Amygdala (tissue), 56 donors: Measurements from ENCODE around the gene DUSP23.

ENCODE experiments used
- DNase-seq, 56 donors: peaks; one replicate each; lab custom pipeline; 2025; lab: John Stamatoyannopoulos, UW

The DUSP23 gene

GRCh38 chr1:159780583-159781582 is at the start of gene DUSP23:
TSS of gene DUSP23 (plus strand) at chr1:159780962. CDS start at chr1:159781101, 139 bp downstream.
- peak; percentile 45 to 97 (median 93) for DNase-seq

DNA sequence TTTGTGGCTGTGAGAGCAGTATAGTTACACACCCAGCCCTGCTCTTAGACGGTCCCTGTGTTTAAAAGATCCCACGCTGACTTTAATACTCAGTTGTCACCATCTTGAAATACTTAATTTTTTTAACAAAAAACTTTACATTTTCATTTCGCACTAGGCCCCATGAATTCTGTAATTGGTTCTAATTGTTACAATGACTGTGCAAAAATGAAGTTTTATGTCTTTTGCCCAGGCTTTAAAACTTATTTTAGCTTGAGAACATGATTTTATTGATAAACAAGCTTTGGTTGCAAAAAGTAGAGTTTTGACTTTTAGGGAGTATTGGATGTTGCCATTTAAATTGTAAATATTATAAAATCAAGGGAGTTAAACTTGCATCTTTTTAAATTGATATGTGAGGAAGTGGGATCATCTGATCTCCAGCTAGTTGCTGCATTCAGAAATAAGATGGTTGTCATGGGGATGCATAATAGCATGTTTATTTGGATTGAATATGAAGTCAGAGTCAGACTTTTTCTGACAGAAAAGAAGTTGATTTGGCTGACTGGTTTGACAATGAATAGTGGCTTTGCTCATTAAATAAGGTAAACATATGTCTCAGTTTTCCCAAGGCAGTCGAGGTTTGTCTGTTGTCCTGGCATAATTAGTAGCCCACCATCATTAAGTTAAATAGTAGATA is 43.4 kb upstream of the DUSP23 start:
- no peak for DNase-seq

DNA sequence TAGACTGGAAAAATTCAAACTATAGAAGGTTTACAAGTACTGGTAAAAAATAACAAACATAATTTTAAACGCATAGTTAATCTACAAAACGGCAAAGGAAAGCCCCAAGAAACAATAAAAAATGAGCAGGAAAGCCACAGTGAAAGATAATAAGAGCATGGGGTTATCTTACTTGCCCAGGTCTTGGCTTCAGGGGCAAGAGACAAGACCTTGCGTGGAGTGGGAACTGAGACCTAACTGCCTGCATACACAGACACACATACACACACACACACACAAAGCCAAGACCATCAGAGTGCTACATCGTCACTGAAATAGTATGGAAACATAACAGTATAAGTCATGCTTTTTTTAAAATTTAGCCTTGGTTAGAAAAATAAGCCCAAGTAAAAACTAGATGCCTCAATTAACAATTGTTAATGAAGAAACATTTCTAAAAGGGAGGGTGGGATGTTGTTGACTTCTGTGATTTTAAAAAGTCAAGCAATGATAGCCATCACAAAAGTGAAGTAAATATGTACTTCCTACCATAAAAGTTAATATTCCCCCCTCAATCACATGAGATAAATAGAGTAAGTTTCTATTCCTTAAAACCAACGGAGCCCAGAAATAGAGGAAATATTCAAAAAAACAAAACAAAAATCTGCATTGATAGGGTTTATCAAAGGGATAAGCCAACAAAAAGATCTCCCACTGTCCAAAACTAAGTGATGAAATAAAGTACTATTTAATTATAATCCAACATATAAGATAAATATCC is 36.9 kb upstream of the DUSP23 start:
- DNase-seq = no peak

DNA sequence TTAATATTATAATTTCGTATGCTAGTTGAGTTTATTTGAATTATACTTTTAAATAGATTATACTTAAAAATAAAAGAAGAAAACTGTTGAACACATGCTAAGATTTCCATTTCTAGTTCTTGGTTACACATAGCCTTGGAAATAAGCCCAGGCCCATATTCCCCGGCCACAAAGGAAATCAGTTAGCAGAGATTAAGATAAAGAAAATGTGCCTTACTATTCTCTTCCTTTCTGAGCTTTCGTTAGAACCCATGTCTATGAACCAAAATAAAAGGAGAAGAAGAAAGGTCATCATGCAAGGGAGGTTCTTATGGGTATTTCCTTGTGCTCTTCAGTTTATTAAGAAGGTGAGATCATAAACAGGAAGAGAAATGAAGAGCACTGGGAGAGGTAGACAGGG is 34.1 kb upstream of the DUSP23 start:
- DNase-seq = no peak

GRCh38 chr1:159748370-159748769 is 32.4 kb upstream of the DUSP23 start:
- DNase-seq = no peak

DNA sequence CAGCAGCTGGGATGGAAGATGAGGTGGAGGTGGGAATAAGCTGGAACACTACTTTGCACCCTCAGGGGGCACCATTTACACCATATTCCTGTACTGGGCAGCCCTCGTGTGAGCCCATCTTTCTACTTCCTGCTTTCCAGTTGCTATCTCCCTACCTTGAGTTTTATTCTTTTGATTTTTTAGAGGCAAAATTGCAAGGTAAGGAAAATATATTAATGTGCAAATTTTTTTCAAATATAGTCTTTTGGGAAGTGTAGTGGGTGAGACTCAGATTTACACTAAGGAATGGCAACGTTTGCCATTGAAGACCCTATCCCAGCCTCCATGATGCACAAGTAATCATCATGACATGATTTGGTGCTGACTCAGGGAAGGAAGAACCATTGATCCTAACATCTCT is 31.1 kb upstream of the DUSP23 start:
- no peak for DNase-seq

GRCh38 chr1:159750621-159751020 is 30.1 kb upstream of the DUSP23 start:
- DNase-seq = no peak

DNA sequence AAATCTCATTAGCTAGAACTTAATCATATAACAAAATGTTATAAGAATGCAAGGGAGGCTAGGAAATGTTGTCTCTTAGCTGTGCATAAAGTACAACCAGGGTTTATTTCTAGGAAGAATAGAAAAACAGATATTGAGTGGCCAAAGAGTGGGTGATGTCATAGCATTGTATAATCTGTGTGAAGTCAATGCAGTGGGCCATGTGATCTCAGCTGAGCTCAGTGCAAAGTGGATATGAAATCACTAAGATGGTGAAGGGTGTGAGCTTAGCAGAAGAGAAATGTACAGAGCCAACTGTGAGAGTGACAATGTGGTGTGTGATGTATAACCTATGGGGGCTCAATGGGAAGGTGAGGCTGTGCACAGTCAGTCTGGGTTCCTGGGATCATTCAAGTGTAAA is 29.7 kb upstream of the DUSP23 start:
- DNase-seq = no peak

DNA sequence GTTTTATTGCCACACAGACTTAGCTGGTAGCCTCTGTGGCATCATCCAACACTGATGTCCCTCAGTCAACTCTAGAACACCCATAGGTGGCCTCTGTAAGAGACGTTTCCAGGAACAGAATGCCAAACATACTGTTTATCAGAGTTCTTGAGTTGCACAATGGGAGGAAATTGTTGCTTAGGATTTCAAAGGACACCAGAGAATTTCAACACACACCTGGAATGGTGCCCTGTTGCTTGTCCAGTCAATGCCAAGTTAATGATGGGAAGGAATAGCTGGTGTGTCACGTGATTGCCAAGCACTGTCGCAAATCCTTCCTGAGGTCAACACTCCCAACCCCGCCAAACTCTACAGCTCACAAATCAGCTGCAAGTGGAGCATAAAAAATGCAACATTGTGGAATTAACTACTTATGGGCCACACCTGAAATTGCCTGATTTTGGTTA is 28.6 kb upstream of the DUSP23 start:
- no peak for DNase-seq

DNA sequence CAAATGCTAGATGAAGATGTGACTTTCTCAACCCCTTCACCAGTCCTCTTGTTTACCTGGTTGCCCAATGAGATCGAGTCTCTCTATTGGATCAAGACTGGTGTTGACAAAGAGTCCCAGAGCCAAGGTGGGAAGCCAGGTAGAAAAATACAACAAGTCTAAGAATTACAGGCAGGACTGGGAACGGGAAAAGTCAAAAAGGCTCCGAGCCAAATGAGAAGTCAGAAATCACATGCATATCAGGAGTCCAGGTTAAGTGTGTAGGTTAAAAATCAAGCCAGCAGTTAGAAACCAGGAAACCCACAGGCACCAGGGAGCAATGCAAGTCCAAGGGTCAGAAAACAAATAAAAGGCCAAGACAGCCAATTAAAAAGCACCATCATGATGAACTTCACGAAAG is 27.4 kb upstream of the DUSP23 start:
- no peak for DNase-seq

DNA sequence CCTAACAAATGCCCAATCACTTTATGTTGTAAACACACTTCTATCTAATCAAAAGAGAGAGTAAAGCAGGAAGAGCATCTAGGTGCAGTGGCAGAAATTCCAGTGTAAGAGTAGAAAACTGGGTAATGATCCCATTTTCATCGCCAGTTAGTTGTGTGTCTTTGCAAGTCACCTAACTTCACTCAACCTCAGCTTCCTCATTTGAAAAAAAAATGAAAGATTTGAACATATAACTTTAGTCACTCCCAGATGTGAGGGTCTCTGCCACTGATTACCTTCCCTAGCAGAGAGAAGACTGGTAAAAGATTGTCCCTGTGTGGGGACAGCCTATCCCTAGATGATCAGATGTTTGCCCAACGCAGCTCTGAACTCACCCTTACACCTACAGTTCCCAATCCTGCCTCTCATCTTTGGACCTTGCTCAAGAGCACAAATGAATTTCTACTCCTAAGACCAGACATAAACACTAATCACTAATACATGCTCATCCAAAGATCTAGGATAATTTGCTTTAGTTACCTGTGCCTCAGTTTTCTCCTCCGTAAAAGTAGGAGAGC is 25.2 kb upstream of the DUSP23 start:
- DNase-seq = no peak

DNA sequence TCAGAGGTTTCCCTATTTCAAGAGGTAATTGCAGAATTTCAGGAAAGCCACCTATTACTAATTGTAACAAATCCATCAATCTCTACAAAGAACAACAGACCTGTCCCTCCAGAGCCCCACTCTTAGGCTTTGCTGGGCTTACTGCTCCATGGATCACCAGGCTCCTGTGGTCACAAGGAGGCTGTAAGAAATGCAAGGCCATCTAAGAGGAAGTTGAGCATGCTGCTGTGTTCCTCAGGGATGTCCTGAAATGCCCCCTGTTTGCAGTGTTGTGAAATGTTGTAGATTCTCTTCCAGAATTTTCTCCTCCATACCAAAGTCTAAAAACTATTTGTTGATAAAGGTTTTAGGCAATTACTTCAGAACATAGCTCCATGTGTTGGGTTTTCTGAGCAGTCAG is 24.4 kb upstream of the DUSP23 start:
- DNase-seq = no peak

DNA sequence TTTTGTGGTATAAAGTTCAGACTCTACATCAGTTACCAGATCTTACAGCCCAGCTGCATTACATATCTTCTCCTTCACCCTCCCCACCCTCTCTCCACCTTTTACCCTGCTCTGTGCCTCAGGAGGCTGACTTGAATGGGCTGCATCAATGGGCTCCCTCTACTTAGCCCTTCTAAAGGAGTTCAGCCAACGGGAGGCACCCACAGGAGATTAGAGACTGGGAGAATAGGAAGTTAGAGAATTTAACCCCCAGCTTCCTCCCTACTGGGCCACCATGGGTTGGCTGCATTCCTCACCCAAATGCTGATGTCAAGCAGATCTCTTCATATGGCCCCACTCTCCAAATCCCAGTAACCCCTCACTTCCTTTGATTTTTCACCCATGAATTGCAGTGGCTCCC is 17.1 kb upstream of the DUSP23 start:
- DNase-seq = no peak

DNA sequence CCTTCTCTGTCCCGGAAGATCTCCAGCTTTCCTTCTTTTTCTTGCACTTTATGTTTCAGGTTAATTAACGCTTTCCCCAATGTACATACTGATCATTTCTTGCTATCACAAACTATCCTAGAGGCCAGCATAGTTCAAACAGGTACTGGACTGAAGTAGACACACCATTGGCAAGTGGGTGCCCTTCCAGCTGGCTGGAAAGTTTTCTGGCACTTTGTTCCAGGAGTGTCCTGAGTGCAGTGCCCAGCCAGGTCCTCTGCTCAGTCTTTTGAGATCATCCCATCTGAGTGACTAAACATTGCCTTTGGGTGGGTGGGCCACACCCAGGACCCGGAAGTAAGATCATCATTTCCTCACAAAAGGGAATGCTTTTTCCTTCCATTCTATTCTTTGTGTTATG is 15.0 kb upstream of the DUSP23 start:
- DNase-seq = no peak

DNA sequence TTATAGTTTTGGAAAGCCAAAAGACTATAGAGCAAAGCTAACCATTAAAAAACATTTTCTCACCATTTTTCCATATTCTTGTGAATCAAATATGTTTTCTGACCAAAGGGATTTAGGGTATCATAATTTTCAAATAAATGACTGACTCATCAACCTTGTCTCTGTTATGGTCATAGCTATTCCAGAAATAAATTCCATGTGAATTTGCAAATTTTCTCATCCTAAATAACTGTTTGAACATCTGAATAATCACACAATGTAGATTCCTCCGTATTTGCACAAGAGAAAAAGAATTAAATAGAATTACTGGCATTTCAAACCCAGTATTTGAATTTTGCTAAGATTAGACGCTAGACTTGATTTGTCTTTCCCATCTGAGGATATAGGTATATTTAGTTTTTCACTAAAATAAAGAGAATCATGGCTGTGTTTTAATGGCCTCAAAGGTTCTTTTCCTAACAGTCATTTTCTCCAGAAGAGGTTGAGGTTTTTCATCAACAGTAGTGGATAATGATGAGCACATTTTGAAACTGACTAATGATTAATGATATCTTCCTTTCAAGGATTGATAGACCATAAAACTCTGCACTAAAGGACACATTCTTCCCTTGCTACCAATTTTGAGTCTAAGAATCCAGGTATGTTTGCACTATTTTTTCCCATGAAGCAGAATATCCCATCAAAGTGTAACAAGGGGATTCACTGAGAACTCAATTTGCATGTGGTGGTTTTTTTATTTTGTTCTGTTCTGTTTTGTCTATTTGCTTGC is 9.5 kb upstream of the DUSP23 start:
- no peak for DNase-seq

DNA sequence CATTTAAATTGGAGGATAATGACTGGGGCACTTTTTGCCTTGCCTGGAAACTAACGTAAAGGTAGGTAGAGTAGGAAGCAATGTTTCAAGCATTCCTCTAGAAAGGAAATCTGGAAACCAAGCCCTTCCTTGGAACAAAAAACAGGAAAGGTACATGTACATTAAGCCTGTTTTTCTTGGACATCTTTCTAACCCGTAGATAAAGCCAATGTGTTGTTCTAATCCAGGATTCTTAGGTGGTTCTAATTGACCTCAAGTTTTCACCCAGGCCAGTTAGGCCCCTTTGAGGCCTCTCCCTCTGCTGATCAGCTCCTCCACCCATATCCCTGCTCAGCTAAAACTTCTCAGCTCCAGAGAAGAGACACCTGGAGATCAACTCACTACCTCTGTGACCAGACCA is 6.3 kb upstream of the DUSP23 start:
- DNase-seq = no peak

DNA sequence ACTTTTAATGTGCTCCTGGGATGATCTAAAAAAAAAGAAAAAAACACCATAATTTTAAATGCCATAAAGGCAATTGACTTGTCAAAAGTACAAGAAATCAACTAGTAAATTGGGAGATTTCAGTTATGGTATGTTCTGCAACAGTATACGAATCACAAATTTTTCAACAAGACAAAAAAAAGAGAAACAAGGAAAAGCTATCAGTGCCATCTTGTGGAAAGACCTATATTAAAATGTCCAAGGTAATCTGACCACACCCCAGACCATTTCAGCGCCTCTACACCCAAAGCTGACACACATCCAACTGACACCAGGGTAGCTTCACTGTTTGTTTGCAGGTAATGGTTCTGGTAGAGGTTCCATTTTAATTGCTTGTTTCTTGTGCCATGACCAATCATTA is 5.0 kb upstream of the DUSP23 start:
- no peak for DNase-seq

- no peak for DNase-seq
These were observed 2.5 kb upstream of the DUSP23 start for GRCh38 chr1:159778266-159778665.

GRCh38 chr1:159779403-159779851 is 1.3 kb upstream of the DUSP23 start:
- no peak for DNase-seq

DNA sequence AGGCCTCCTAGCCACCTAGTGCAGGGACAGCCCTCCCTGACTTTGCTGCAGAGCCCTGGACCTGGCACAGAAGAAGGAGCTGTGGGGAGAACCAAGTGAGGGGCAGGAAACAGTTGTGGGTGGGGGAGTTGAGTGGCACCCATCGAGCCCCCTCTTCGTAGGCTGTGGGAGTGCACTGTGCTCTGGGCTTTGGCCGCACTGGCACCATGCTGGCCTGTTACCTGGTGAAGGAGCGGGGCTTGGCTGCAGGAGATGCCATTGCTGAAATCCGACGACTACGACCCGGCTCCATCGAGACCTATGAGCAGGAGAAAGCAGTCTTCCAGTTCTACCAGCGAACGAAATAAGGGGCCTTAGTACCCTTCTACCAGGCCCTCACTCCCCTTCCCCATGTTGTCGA is 1.2 kb downstream of the DUSP23 start:
- DNase-seq = no peak
